LHCN-M2 (cell line): ENCODE results near the gene KCNJ12. TPM values are rescaled to one million over a fixed set of nuclear protein-coding genes. Genes with fewer than 3 reads are reported as not detected.
"Not testable (repeated sequence)": the region's sequence is repeated elsewhere in the genome, so short reads cannot be mapped to it uniquely, and the experiment has no call there.

Source experiments
- DNase-seq: peaks from one replicate; pipeline ENCODE4 v3.0.0-alpha.2; 2012; ENCODE audit warnings: low read depth
- total RNA-seq: library from RNA; depleted of rRNA; stranded (reverse); fragments of >200 nt; gene quantifications from 2 replicates; pipeline ENCODE4 v1.2.3, GENCODE V29; 2014

Gene KCNJ12
- total RNA-seq, 1 experiment from 2014 or later: 0.98 TPM

DNA sequence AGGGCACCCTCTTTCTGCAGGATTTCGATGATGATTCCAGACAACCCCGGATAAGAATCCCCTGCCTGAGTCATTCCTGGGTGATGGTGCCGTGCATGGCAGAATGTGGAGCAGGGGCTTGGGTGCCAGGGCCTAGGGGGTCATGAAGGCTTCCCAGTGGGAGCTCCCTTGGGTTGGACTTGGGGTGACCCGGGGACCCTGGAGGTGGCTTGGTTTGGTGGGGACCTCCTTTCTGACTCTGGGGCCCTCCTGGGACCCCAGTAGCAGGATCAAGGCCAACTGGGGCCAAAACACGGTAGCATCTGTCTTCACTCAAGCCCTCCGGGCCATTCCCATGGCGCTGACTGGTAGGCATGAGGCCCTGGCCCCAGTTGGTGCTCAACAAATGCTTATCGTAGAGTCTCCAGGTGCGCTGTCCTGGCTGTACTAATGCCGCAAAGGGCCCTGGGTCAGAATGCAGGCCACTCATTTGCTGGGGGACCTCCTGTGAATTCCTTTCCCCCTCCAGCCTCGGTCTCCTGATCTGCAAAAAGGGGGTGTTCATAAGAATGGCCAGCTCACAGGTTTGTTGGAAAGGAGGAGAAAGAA lies 44.4 kb downstream of the KCNJ12 start:
- DNase-seq: not testable (repeated sequence)

DNA sequence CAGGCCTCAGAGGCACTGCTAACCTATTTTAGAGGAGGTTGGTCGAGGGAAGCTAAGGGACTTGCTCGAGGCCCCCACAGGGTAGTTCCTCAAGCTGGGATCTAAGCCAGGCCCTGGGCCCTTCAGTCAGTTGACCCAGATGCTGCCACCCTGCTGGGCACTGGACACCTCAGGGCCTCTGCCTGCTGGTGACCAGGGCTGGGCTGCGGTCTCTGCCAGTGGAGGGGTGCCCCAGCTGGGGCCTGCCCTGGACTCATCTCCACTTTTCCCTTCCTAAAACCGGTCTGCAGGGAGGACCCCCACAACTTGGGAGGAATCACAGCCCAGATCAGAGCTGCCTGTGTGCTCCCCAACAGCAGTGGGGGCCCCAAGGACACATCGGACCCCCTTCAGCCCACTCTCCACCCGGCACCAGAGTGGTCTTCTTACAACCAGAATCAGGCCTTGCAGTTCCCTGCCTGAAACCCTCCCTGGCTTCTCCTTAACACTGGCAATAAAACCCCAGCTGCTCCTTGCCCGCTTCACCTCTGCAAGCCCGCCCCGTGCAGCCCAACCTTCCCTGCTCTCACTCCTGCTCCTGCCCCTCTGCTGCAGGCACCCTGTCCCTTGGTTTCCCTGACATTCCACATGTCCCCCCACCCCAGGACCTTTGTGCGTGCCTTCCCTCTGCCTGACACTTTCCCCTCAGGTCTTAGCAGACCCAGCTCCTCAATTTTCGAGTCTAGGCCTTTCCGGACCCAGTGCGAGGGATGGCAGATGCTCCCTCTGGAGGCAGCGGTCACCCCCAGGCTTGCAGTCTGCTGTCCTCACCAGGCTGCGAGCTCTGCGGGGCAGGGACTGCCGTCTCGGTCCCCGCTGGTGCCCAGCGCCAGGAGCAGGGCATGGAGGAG lies 45.5 kb downstream of the KCNJ12 start:
- DNase-seq: not testable (repeated sequence)

DNA sequence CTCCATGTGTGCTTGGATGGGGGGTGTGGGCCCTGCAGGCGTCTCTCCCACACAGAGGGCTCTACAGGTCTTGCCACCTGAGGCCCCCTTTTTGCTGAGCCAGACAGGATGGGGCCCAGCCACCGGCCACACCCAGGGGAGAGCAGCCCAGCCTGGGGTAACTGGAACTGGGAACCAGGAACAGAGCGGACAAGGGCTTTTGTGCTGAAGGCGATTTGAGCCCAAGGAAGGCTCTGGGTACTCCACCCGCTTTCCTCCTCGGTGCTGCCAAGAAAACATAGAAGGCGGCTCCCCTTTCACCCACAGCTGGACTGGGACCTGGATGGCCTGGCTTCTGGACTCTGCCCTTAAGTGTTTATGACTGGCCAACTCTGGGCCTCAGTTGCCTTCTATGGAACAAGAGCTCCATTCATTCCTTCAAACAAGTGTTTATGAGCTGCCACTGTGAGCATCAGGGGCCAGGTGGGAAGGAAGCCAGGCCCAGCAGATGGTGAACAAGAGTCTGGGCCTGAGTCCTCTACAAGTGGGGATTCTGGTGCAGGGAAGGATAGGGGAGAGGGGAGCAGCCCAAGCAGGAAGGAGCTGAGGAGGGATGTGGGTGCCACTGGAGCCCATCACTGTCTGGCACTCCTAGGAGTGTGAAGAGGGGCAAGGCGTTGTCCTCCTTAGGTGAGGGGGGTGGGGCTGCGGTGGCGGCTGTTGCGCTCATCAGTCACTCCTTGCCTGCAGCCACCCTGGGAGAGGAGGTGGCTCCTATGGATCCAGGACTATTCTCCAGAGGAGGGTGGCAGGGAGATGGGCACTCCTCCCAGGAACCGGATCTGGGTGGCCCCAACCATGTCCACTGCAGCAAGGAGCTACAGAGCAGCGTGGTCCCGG lies 46.4 kb downstream of the KCNJ12 start:
- not testable (repeated sequence) for DNase-seq

DNA sequence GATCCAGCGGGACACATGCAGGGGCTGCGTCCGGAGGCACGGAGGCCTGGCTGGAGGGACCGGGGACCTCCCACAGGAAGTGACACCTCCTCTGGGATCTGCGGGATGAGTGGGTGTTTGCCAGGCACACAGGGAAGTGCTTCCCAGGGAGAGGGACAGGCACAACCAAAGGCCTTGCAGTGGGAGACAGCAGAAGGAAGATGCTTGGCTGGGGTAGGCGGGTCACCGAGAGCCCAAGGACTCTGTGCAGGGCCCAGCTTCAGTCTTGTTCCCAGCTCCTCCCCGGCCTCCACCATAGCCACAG lies 47.0 kb downstream of the KCNJ12 start:
- DNase-seq: not testable (repeated sequence)

DNA sequence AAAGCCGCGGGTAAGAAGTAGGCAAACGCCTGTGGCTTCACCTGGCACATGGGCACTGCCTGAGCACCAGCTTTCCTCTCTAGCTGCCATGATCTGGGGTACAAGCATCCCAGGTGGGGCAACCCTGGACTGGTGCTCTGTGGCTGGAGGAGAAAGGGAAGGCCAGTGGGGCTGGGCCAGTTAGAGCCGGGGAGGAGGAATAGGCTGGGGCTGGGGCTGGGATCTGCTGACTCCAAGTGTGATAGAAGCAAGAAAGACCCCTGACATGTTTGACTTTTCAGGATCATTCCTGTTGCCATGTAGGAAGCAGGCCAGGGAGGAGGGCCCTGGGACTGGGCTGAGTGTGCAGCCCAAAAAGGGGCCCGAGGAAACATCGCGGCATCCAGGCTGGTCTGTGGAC lies 48.5 kb downstream of the KCNJ12 start:
- not testable (repeated sequence) for DNase-seq

DNA sequence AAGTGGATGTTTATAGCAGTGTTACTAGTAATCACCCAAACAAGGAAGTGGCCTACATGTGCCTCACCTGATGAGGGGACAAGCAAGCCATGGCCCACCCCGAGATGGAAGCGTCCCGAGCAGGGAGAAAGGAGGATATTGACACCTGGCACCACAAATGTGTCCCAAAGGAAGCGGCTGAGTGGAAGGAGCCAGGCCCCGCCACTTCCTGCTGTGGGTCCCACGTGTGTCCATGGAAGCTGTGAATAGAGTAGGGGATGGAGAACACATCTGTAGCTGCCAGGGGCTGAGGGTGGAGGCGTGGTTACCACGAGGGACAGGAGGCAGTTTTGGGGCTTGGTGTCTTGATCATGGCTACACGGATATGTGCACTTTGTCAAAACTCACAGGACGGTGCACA lies 49.2 kb downstream of the KCNJ12 start:
- no peak for DNase-seq

DNA sequence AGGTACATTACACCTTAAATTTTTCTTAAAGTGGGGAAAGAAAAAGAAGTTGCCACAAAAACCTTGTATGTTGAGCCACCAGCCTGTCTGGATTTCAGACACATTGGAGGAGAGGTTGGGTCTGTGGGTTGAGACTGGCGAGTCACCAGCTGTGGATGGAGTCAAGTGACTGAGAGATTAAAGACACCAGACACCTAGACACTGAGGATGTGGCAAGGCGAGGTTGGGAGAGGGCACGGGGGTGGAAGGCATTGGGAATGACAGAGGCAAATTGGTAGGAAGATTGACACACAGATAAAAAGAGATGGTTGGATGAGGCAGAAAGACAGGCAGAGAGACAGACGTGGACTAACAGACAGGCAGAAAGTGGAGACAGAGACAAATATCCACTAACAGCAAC lies 49.6 kb downstream of the KCNJ12 start:
- peak; percentile 46 for DNase-seq

DNA sequence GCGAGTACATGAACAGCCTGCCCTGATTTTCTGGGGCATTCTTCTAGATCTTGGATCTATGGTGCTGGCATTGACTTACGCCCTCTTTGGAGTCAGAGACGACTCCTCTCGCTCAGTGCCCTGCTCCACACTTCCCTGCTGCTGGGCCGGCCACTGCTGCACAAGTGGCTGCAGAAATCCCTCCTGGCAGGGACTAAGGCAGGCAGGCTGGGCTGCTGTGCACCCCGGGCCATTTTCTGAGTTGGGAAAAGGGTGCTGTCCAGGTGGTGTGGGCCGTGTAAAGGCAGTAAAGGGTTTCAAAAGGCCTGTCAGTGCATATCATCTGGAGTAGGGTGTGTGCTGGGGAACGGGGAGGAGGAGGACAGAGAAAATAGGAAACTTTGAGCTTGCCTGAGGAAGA lies 50.1 kb downstream of the KCNJ12 start:
- not testable (repeated sequence) for DNase-seq

DNA sequence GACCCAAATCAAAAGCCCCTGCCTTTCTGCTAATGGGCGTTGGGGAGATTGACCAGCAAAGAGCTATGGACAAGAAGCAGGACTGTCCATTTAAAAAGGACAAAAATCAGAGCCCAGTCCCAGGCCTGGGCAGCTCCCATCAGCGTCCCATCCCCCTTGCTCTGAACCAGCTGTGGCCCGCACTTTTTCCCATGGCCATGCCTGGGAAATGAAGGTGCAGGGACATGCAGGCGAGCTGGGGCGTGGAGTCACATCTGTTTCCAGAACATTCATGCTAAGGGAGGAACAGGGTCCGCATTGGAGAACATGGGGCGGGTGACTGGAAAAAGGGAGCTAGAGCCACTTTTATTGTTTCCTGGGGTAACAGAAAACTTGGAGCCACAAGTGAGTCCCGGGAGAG lies 50.7 kb downstream of the KCNJ12 start:
- DNase-seq: not testable (repeated sequence)

DNA sequence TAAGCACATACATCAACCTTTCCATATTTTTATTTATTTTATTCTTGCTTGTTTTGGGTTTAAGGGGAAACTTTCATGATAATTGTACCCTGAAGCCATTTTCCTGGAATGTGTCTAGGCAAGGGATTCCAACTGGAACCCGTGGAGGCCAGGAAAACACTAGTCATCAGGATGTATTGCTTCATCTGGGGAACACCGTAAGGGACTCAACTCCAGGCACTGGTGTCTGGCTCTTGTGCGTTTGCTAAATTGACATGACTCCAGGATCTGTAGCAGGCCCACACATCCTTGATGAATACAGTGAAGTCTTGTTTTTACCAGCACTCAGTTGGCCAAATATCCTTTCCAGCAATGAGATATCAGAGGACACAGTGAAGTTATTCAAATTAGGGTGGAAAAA lies 51.6 kb downstream of the KCNJ12 start:
- DNase-seq: not testable (repeated sequence)

DNA sequence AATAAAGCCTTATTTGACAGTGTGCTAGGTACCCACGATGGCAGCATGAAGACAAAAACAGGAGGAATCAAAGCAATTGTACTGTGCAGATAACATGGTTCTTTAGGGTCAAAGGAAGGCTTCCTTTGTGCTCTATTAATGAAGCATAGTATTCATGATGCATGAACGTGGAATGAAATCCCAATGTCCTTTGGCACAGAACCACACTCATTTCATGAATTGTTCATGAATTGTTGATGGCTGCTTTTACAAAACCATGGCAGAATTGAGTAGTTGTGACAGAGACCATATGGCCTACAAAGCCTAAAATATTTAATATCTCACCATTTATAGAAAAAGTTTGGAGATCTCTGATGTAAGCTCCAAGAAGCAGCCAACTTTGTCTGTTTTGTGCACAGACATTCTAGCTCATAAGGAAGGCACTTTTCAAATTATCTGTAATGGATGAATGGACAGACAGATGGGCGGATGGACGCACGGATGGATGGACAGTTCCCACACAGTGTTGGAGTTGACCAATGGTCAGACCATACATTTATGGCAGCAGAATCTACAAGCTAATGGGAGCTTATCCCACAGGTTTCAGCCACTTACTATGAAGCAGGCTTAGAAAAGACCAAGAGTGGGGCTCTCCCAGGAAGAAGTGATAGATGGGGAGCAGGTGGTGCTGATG lies 52.7 kb downstream of the KCNJ12 start:
- not testable (repeated sequence) for DNase-seq

DNA sequence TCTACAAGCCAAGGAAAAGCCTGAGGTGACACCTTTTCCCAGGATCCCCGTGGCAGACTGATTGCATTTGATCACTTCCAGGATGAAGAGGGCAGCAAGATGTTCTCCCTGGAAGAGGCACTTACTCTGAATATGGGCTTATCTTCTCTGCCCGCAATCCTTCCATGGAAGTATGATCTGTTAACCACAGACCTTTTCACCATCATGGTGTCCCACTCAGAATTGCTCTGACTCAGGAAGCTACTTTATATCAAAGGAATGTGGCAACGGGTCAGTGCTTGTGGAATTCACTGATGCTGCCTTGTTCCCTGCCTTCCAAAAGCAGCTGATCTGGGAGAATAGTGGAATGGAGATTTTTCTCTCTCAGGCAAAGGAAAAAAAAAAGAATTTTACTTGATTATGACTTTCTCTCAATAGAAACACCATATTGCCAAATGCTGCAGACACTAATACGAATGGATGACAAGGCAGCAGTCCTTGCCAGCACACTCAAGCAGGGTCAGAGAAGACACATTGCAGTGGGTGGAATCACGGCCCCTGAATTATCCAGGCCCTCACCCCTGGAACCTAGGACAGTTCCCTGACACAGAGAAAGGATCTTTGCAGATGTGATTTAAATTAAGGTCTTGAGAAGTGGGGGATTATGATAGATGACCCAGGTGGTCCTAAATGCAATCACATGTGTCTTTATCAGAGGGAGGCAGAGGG lies 53.9 kb downstream of the KCNJ12 start:
- peak; percentile 16 for DNase-seq

DNA sequence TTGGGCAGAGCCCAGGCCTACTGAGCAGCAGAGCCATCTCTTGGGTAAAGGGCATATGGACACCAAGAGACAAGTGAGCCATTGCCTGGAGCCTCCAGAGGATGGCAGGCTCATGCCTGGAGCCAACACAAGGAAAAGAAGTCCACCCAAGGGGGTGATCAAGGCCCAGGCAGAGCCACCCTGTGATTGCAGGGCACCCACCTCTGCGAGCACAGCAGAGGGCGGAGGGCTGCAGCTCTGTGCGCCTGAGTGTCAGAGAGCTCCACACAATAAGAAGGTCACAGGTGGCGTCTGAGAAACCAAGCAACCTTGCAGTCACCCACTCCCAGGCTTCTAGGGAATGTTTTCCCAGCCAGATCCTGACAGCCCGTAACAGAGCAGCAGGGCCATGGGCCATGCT lies 57.8 kb downstream of the KCNJ12 start:
- DNase-seq: not testable (repeated sequence)

DNA sequence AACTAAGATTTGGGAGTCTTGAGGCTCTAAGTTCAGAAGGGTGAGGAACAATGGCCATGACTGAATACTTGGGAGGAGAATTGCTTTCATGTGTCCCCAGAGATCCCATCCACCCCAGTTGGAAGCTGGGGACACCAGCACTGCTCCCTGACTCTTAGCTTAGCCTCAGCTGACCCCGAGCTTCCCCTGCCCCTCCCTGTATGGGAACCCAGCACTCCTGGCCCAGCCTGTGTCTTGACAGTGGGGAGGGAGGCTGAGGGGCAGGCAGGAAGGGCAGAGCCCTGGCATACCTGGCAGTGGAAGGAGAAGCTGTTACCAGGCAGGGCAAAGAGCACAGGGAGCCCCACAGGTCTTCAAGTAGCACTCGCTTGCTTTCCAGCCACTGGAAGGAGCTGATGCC lies 58.8 kb downstream of the KCNJ12 start:
- not testable (repeated sequence) for DNase-seq

DNA sequence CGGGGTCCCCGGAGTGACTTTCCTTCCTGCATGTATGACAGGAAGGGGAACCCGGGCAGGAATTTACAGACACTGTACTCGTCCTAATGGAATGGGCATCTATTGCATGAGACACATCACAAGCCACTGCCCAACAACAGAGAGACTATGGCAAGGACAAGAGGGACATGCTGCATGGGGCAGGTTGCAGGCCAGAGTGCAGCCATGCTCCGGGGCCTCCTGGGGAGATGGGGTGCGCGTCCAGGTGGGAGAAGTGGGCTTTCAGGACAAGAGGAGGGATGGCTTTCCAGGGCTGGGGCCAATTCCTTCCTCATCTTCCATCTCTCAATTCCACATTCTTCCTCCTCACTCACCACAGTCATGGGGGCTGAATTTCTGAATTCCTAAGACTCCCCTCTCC lies 60.3 kb downstream of the KCNJ12 start:
- not testable (repeated sequence) for DNase-seq

DNA sequence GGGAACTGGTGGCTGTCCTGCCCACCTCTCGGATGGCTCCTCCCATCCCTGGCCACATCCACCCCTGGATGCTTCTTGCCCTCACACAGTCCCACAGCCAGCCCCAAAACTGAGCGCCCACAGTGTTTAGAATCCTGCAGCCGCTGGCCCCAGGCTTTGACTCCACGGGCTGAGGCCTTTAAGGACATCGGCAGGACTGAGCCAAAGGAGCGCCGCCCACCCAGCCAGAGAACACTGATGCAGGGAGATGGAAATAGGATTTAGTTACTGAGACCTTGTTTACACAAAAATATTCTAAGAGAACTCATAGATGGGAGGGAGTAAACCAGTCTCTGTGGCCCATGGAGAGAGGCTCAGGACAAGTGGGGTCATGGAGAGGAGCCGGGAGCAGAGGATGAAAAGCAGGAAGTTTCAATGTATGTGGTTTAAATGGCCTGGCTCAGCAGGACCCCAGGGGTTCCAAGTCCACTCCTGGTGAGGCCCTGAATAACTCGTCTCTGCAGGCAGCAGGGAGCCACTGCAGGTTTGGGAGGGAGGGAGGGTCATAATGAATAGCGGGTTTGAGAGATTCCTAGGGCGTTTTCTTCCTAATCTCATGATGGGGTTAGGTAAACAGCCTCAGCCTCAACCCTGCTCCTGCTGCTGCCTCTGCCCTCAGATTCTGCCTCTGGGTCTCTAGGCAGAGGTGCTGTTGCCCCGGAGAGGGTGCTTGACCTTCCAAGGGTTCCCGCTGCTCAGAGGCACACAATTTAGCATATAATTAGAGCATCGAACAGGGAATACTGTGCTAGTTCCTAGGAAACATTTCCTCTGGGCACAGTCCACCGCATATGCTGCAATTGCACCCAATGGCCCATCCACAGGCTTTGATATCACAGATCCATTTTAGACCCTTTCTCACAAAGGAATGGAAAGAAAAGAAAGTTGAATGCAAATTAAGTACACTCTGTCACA lies 61.0 kb downstream of the KCNJ12 start:
- not testable (repeated sequence) for DNase-seq

DNA sequence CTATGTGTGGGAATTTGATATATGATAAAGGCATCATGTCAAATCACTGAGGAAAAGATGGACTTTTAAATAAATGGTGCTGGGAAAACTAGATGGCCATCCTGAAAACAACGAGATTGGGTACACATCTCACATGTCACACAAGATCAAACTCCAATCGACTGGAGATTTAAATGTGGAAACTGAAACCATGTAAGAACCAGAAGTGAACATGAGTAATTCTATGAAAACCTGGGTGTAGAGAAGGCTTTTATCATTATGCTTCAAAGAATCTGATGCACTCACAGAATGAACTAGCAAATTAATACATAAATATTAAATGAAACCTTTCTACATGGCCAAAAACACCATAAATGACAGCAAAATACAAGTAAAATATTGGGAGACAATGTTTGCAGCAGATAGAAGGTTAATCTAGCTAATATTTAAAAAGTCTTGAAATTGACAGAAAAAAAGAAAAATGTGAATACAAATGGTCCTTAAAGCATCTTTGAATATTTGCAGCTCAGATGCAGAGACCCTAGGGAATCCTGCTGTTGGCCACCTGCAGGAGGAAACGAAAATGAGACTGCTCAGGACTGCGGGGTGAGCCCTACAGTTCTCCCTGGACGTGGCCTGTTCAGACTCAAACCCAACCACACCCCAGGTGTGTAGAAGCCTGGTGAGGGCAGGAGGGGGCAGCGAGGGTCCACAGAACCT lies 62.3 kb downstream of the KCNJ12 start:
- not testable (repeated sequence) for DNase-seq

DNA sequence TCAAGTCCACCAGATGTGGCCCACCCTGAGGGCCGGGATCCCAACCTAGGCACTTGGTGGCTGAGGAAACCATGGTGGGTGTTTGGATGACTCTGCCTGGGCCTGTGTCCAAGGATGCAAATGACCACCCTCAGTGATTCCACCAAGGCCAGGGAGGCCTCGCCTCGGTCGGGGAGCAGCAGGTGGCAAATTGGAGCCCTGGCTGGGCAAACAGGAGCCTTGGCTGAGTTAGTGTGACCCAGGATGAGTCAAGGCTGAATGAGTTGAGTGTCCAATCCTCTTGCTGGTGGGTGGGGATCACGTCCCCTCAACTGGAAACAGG lies 62.8 kb downstream of the KCNJ12 start:
- not testable (repeated sequence) for DNase-seq

DNA sequence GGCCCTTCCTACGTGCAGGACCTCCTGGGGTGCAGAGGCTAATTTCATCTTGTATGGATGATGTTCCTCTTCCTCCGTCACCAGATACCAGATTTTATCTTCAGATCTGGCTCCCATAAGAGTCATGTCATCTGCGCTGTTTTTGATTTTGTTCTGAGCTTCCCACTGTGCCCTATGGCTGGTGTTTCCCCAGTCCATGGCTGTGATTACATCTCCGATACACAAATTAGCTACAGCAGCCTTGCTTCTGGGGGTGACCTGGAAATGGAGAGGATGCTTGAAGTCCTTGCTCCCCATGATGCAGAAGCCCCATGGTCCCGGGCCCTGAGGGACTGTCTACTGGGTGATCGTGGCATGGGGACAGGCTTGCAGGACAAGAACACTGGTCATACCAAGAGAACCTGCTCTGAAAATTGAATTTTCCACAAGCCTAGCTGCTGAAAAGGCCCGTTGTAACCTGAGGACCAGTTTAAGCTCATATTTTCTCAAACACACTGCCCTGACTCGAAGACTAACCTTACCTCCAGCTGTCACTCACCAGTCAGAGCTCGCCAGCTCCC lies 69.0 kb downstream of the KCNJ12 start:
- DNase-seq: no peak
